Measurements from ENCODE around the gene KRTAP22-2.

DNA sequence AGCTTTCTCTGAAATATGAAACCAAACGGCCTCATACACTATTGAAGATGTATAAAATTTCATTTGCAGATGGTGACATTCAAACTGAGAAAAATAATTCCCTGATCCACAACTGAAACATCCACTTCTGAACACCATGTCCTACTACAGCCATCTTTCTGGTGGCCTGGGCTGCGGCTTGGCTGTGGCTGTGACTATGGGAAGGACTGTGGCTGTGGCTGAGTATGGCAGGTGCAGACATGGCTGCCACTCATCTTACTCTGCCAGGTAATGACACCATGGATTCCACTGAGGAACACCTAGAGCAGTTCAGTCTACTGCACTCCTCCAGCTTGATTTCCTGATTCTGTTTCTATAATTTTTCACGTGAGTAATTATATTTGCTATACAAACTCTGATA is 30.3 kb upstream of the KRTAP22-2 start, which contains the start of gene KRTAP20-4:
- TF ChIP-seq CTCF (IDR thresholded peaks at IDR 0.05) (no peak), POLR2A (IDR thresholded peaks at IDR 0.05) (no peak), POLR2AphosphoS5 (IDR thresholded peaks at IDR 0.05) (no peak)

Data from breast epithelium (tissue), 3 donors.